SJCRH30 (cell line): ENCODE measurements around the gene SPG11. TPM values are rescaled to one million over a fixed set of nuclear protein-coding genes. Genes with fewer than 3 reads are reported as not detected.
A peak's percentile ranks its signal among the peaks of the same experiment; 100 is the strongest.
"Not testable (repeated sequence)": the region's sequence is repeated elsewhere in the genome, so short reads cannot be mapped to it uniquely, and the experiment has no call there.

Experiments
- DNase-seq, 2 experiments: peaks; one replicate each; pipeline ENCODE4 v3.0.0-alpha.2; 2015 to 2020
- H3K27ac ChIP-seq: fragments of 250-450 bp; sonication (Bioruptor Pico); 2 replicates; pipeline ENCODE4 v1.5.1; 2020; ENCODE audit warnings: mild to moderate bottlenecking, moderate library complexity
- H3K27me3 ChIP-seq: fragments of 250-450 bp; sonication (Bioruptor Pico); 2 replicates; pipeline ENCODE4 v1.5.1; 2020; ENCODE audit warnings: mild to moderate bottlenecking, moderate library complexity
- H3K36me3 ChIP-seq: fragments of 250-450 bp; sonication (Bioruptor Pico); 2 replicates; pipeline ENCODE4 v1.5.1; 2020; ENCODE audit warnings: mild to moderate bottlenecking, moderate library complexity
- H3K4me1 ChIP-seq: fragments of 250-450 bp; sonication (Bioruptor Pico); 2 replicates; pipeline ENCODE4 v1.5.1; 2020; ENCODE audit warnings: mild to moderate bottlenecking, moderate library complexity
- H3K4me3 ChIP-seq: fragments of 250-450 bp; sonication (Bioruptor Pico); 2 replicates; pipeline ENCODE4 v1.5.1; 2020; ENCODE audit warnings: mild to moderate bottlenecking, moderate library complexity
- H3K9me3 ChIP-seq: fragments of 250-450 bp; sonication (Bioruptor Pico); replicated peaks from 2 replicates; pipeline ENCODE4 v1.5.1; 2020; ENCODE audit warnings: mild to moderate bottlenecking, moderate library complexity
- total RNA-seq: library from RNA; depleted of rRNA; stranded (reverse); fragments of >200 nt; shearing (Covaris generic); gene quantifications from 2 replicates; pipeline ENCODE4 v1.2.3, GENCODE V29; 2014

Gene SPG11
- total RNA-seq, 1 experiment from 2014 or later, result 41.2 TPM

- Histone ChIP-seq H3K9me3 (no peaks in the 10 kb centered on the region), H3K4me1 (no peaks in the 10 kb centered on the region), H3K36me3 (no peaks in the 10 kb centered on the region), H3K27me3 (peaks cover 8% of the 10 kb centered on the region; the same call in 1 of the 2 replicates), H3K27ac (no peak overlapping the region), H3K4me3 (no peak overlapping the region)
- DNase-seq, result no peak
Measured at GRCh38 chr15:44694416-44694815, 31.0 kb upstream of the SPG11 start.

GRCh38 chr15:44692659-44693058, 29.2 kb upstream of the SPG11 start:
- Histone ChIP-seq H3K9me3 (peaks cover 4% of the 10 kb centered on the region; the same call in 1 of the 2 replicates), H3K4me1 (no peaks in the 10 kb centered on the region), H3K36me3 (no peaks in the 10 kb centered on the region), H3K27me3 (peaks cover 8% of the 10 kb centered on the region; the same call in 1 of the 2 replicates), H3K27ac (no peak overlapping the region), H3K4me3 (no peak overlapping the region)
- no peak for DNase-seq

- not testable (repeated sequence) for H3K9me3 ChIP-seq, H3K4me3 ChIP-seq, DNase-seq, H3K4me1 ChIP-seq, H3K27ac ChIP-seq, H3K27me3 ChIP-seq, H3K36me3 ChIP-seq
Measured at GRCh38 chr15:44690245-44690644, 26.8 kb upstream of the SPG11 start.

- H3K4me3 ChIP-seq, H3K4me1 ChIP-seq, H3K27ac ChIP-seq, H3K9me3 ChIP-seq, DNase-seq, H3K36me3 ChIP-seq, H3K27me3 ChIP-seq: not testable (repeated sequence)
Measured at GRCh38 chr15:44689318-44689717, 25.9 kb upstream of the SPG11 start.

- H3K9me3 ChIP-seq, H3K27ac ChIP-seq: not testable (repeated sequence)
- peak; percentile 53 to 54 for DNase-seq
Measured at GRCh38 chr15:44682809-44683682, 19.6 kb upstream of the SPG11 start.

GRCh38 chr15:44682211-44682610, 18.7 kb upstream of the SPG11 start:
- DNase-seq, result no peak
- Histone ChIP-seq H3K9me3 (no peaks in the 10 kb centered on the region), H3K27ac (no peak overlapping the region), H3K27me3 (no peaks in the 10 kb centered on the region), H3K36me3 (no peaks in the 10 kb centered on the region), H3K4me1 (peaks cover 7% of the 10 kb centered on the region), H3K4me3 (no peak overlapping the region)

More at GRCh38 chr15:44682809-44683682, 19.6 kb upstream of the SPG11 start:
- not testable (repeated sequence) for H3K27me3 ChIP-seq, H3K36me3 ChIP-seq, H3K4me1 ChIP-seq, H3K4me3 ChIP-seq

GRCh38 chr15:44676676-44677075, 13.2 kb upstream of the SPG11 start:
- H3K36me3 ChIP-seq, result no peaks in the 10 kb centered on the region

GRCh38 chr15:44675911-44676310, 12.4 kb upstream of the SPG11 start:
- no peaks in the 10 kb centered on the region for H3K9me3 ChIP-seq
- H3K36me3 ChIP-seq, result no peaks in the 10 kb centered on the region
- H3K27ac ChIP-seq, result no peak overlapping the region
- H3K4me1 ChIP-seq, result no peaks in the 10 kb centered on the region
- H3K4me3 ChIP-seq, result no peak overlapping the region
- DNase-seq, result no peak
- peaks cover under 1% of the 10 kb centered on the region; the same call in 1 of the 2 replicates for H3K27me3 ChIP-seq

More at GRCh38 chr15:44676676-44677075, 13.2 kb upstream of the SPG11 start:
- DNase-seq, result no peak
- Histone ChIP-seq H3K4me1 (no peaks in the 10 kb centered on the region; the same call in 1 of the 2 replicates), H3K9me3 (no peaks in the 10 kb centered on the region), H3K27ac (no peak overlapping the region), H3K4me3 (no peak overlapping the region), H3K27me3 (no peaks in the 10 kb centered on the region)

- Histone ChIP-seq H3K9me3 (no peaks in the 10 kb centered on the region), H3K27ac (no peak overlapping the region), H3K36me3 (no peaks in the 10 kb centered on the region), H3K4me3 (no peak overlapping the region), H3K4me1 (no peaks in the 10 kb centered on the region), H3K27me3 (peaks cover 18% of the 10 kb centered on the region; the same call in 1 of the 2 replicates)
- no peak for DNase-seq
Measured at GRCh38 chr15:44673639-44674038, 10.2 kb upstream of the SPG11 start.

GRCh38 chr15:44670087-44670950, 6.9 kb upstream of the SPG11 start:
- DNase-seq, result no peak
- Histone ChIP-seq H3K36me3 (no peaks in the 10 kb centered on the region), H3K4me3 (no peak overlapping the region), H3K27me3 (peaks cover 18% of the 10 kb centered on the region; the same call in 1 of the 2 replicates), H3K9me3 (no peaks in the 10 kb centered on the region), H3K27ac (no peak overlapping the region), H3K4me1 (no peaks in the 10 kb centered on the region)

- H3K4me3 ChIP-seq, result no peak overlapping the region
- no peaks in the 10 kb centered on the region for H3K9me3 ChIP-seq
- DNase-seq, result no peak
- peaks cover 1% of the 10 kb centered on the region; the same call in 1 of the 2 replicates for H3K4me1 ChIP-seq
- H3K27ac ChIP-seq, result no peak overlapping the region
- H3K36me3 ChIP-seq, result no peaks in the 10 kb centered on the region
- peaks cover 18% of the 10 kb centered on the region; the same call in 1 of the 2 replicates for H3K27me3 ChIP-seq
Measured at GRCh38 chr15:44668921-44669320, 5.5 kb upstream of the SPG11 start.

- Histone ChIP-seq H3K4me1 (peaks cover 3% of the 10 kb centered on the region), H3K27me3 (peaks cover 18% of the 10 kb centered on the region; the same call in 1 of the 2 replicates), H3K9me3 (no peaks in the 10 kb centered on the region), H3K4me3 (no peak overlapping the region), H3K36me3 (no peaks in the 10 kb centered on the region), H3K27ac (no peak overlapping the region)
- no peak for DNase-seq
Measured at GRCh38 chr15:44667039-44667360, 3.5 kb upstream of the SPG11 start.

GRCh38 chr15:44666210-44667038, 3.0 kb upstream of the SPG11 start:
- Histone ChIP-seq H3K27ac (no peak overlapping the region), H3K9me3 (no peaks in the 10 kb centered on the region), H3K36me3 (no peaks in the 10 kb centered on the region), H3K4me1 (peaks cover 3% of the 10 kb centered on the region), H3K27me3 (peaks cover 18% of the 10 kb centered on the region; the same call in 1 of the 2 replicates), H3K4me3 (no peak overlapping the region)
- DNase-seq, result no peak
